ENCODE results near the gene SMAD2.

The SMAD2 gene

DNA sequence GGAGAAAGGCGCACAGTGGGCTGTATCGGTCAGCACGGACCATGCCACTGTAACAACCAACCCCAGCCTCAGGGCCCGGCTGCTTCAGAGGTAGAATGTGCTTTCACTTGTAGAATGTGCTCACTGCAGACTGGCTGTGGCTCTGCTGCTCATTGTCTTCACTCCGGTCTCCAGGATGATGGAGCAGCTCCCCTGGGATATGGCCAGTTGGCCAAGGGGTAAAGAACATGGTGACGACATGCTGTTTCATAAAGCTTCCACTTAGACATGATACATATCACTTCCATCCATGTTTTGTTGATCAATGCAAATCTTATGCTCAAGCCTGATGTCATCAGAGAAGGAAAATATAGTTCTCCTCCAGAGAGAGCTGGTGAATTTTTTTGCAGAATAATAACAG, 127.7 kb downstream of the SMAD2 start:
- Histone ChIP-seq H3K9me3 (ENCODE audit: insufficient read depth, low read length) (no peaks in the 10 kb centered on the region), H3K4me1 (ENCODE audit: low read length) (no peaks in the 10 kb centered on the region), H4K20me1 (ENCODE audit: insufficient read depth, low read length) (no peaks in the 10 kb centered on the region), H3K27me3 (ENCODE audit: low read depth, low read length) (no peaks in the 10 kb centered on the region), H3K4me2 (ENCODE audit: low read length) (no peak overlapping the region), H2AFZ (ENCODE audit: low read depth, low read length) (no peak overlapping the region), H3K4me3 (ENCODE audit: low read length) (no peak overlapping the region), H3K9ac (ENCODE audit: low read length) (no peak overlapping the region), H3K27ac (ENCODE audit: low read length) (no peak overlapping the region), H3K79me2 (ENCODE audit: low read length) (no peaks in the 10 kb centered on the region), H3K36me3 (replicated peaks; ENCODE audit: low read depth, low read length) (no peaks in the 10 kb centered on the region)
- TF ChIP-seq EZH2phosphoT487 (IDR thresholded peaks at IDR 0.05; ENCODE audit: low read depth) = no peak
- TF ChIP-seq, protein P1, sequence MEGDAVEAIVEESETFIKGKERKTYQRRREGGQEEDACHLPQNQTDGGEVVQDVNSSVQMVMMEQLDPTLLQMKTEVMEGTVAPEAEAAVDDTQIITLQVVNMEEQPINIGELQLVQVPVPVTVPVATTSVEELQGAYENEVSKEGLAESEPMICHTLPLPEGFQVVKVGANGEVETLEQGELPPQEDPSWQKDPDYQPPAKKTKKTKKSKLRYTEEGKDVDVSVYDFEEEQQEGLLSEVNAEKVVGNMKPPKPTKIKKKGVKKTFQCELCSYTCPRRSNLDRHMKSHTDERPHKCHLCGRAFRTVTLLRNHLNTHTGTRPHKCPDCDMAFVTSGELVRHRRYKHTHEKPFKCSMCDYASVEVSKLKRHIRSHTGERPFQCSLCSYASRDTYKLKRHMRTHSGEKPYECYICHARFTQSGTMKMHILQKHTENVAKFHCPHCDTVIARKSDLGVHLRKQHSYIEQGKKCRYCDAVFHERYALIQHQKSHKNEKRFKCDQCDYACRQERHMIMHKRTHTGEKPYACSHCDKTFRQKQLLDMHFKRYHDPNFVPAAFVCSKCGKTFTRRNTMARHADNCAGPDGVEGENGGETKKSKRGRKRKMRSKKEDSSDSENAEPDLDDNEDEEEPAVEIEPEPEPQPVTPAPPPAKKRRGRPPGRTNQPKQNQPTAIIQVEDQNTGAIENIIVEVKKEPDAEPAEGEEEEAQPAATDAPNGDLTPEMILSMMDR (IDR thresholded peaks at IDR 0.05; ENCODE audit: low read depth, low read length) = no peak

DNA sequence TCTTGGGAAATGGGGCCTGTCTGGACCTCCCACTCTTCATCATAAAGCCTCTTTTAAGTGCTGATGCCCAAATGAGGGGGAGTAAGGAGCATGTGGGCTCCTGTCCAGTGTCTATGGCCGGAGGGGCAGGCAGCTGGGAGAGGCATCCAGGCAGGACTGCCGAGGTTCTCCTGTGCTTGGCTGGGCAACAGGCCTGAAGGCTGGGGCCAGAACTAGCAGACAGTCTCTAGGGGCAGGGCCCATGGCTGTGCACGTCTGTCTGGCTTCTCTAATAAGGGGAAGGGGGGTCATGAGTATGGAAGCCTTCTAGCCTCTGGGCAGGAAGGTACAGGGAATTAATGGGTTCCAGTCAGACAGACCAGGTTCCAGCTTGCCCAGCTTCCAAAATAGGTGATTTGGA, 128.6 kb downstream of the SMAD2 start:
- no peaks in the 10 kb centered on the region for H3K4me1 ChIP-seq (ENCODE audit: low read length)
- no peaks in the 10 kb centered on the region for H3K79me2 ChIP-seq (ENCODE audit: low read length)
- H3K36me3 ChIP-seq (replicated peaks; ENCODE audit: low read depth, low read length) = no peaks in the 10 kb centered on the region
- H2AFZ ChIP-seq (ENCODE audit: low read depth, low read length) = no peak overlapping the region
- H4K20me1 ChIP-seq (ENCODE audit: insufficient read depth, low read length) = no peaks in the 10 kb centered on the region
- TF ChIP-seq, protein P1 (IDR thresholded peaks at IDR 0.05; ENCODE audit: low read depth, low read length) = no peak
- no peak for TF ChIP-seq EZH2phosphoT487 (IDR thresholded peaks at IDR 0.05; ENCODE audit: low read depth)
- H3K9me3 ChIP-seq (ENCODE audit: insufficient read depth, low read length) = no peaks in the 10 kb centered on the region
- no peaks in the 10 kb centered on the region for H3K27me3 ChIP-seq (ENCODE audit: low read depth, low read length)
- no peak overlapping the region for H3K9ac ChIP-seq (ENCODE audit: low read length)
- H3K4me2 ChIP-seq (ENCODE audit: low read length) = no peak overlapping the region
- no peak overlapping the region for H3K27ac ChIP-seq (ENCODE audit: low read length)
- no peak overlapping the region for H3K4me3 ChIP-seq (ENCODE audit: low read length)

GRCh38 chr18:47800756-47801155, 129.7 kb downstream of the SMAD2 start:
- Histone ChIP-seq H3K79me2 (ENCODE audit: low read length) (no peaks in the 10 kb centered on the region), H3K4me3 (ENCODE audit: low read length) (no peak overlapping the region), H3K27ac (ENCODE audit: low read length) (no peak overlapping the region), H3K9me3 (ENCODE audit: insufficient read depth, low read length) (no peaks in the 10 kb centered on the region), H4K20me1 (ENCODE audit: insufficient read depth, low read length) (no peaks in the 10 kb centered on the region), H3K36me3 (replicated peaks; ENCODE audit: low read depth, low read length) (no peaks in the 10 kb centered on the region), H3K9ac (ENCODE audit: low read length) (no peak overlapping the region), H3K4me1 (ENCODE audit: low read length) (no peaks in the 10 kb centered on the region), H2AFZ (ENCODE audit: low read depth, low read length) (no peak overlapping the region), H3K27me3 (ENCODE audit: low read depth, low read length) (no peaks in the 10 kb centered on the region), H3K4me2 (ENCODE audit: low read length) (no peak overlapping the region)
- TF ChIP-seq EZH2phosphoT487 (IDR thresholded peaks at IDR 0.05; ENCODE audit: low read depth) = no peak
- TF ChIP-seq, protein P1 (IDR thresholded peaks at IDR 0.05; ENCODE audit: low read depth, low read length) = no peak

- Histone ChIP-seq H3K9ac (ENCODE audit: low read length) (no peak overlapping the region), H3K4me2 (ENCODE audit: low read length) (no peak overlapping the region), H3K9me3 (ENCODE audit: insufficient read depth, low read length) (no peaks in the 10 kb centered on the region), H3K79me2 (ENCODE audit: low read length) (no peaks in the 10 kb centered on the region), H3K4me1 (ENCODE audit: low read length) (no peaks in the 10 kb centered on the region), H4K20me1 (ENCODE audit: insufficient read depth, low read length) (no peaks in the 10 kb centered on the region), H3K27ac (ENCODE audit: low read length) (no peak overlapping the region), H2AFZ (ENCODE audit: low read depth, low read length) (no peak overlapping the region), H3K27me3 (ENCODE audit: low read depth, low read length) (no peaks in the 10 kb centered on the region), H3K36me3 (replicated peaks; ENCODE audit: low read depth, low read length) (no peaks in the 10 kb centered on the region), H3K4me3 (ENCODE audit: low read length) (no peak overlapping the region)
- TF ChIP-seq, protein P1 (IDR thresholded peaks at IDR 0.05; ENCODE audit: low read depth, low read length) = no peak
- TF ChIP-seq EZH2phosphoT487 (IDR thresholded peaks at IDR 0.05; ENCODE audit: low read depth) = no peak
Observed at GRCh38 chr18:47800248-47800647, 130.2 kb downstream of the SMAD2 start.
